K562 (cell line): ENCODE results near the gene SCML2. TPM values are rescaled to one million over a fixed set of nuclear protein-coding genes. Genes with fewer than 3 reads are reported as not detected.
A peak's percentile ranks its signal among the peaks of the same experiment; 100 is the strongest.

Source experiments
- ATAC-seq: fragments of 200-7000 bp; cut with Tn5 transposase; 3 replicates; pipeline ENCODE4 v1.9.1; 2020; ENCODE audit warnings: moderate library complexity
- BruUV-seq: library from RNA; stranded (reverse); fragments of 400-500 nt; replicated peaks from 2 replicates; lab custom pipeline; 2021; lab: Mats Ljungman, UMichigan
- CTCF ChIA-PET: fragments of 300-600 bp; formaldehyde crosslinking; extraction: SDS; loops from one replicate; lab custom pipeline; 2021; ENCODE audit warnings: low intra/inter-chr PET ratio; lab: Yijun Ruan, JAX
- POLR2A ChIA-PET: fragments of 300-600, 350-650 bp; sonication (Branson Sonifier 250); formaldehyde crosslinking; extraction: SDS; loops from one replicate; lab custom pipeline; 2021; ENCODE audit warnings: antibody characterized with exemption, inconsistent platforms; lab: Yijun Ruan, JAX
- DNase-seq, 4 experiments: peaks; one replicate each; pipeline versions ENCODE4 v3.0.0 to v3.0.0-alpha.2; 2011 to 2018; ENCODE audit warnings: low spot score in 3 of 4, mixed read lengths in 3 of 4; ENCODE audit errors: extremely low read depth in 1 of 4
- FAIRE-seq: peaks from 2 replicates; lab custom pipeline; 2011; peaks lifted over from hg19 to GRCh38; lab: Jason Lieb, UNC
- H2AFZ ChIP-seq: 2 replicates; pipeline ENCODE4 v1.6.0; 2011; ENCODE audit warnings: low read depth, low read length, control low read depth, inconsistent platforms
- H3K27ac ChIP-seq: fragments of 200-600 bp; 3 replicates; pipeline ENCODE4 v1.8.0; 2011; ENCODE audit warnings: low read depth, mild to moderate bottlenecking, control low read depth, inconsistent platforms, low read length, moderate library complexity, mixed read lengths; ENCODE audit errors: extremely low read depth
- H3K27me3 ChIP-seq, 2 experiments: fragments of 300-600 bp in 1 of 2; 2 replicates in 1 of 2; 3 replicates in 1 of 2; pipeline versions ENCODE4 v1.6.0 to v1.8.0; 2011; ENCODE audit warnings: inconsistent platforms in 2 of 2, low read length in 2 of 2, mild to moderate bottlenecking in 1 of 2, mixed read lengths in 1 of 2, moderate library complexity in 1 of 2; ENCODE audit not compliant: control insufficient read depth in 2 of 2, insufficient read depth in 2 of 2
- H3K36me3 ChIP-seq: fragments of 300-600 bp; 3 replicates; pipeline ENCODE4 v1.8.0; 2011; ENCODE audit warnings: mild to moderate bottlenecking, low read length, inconsistent platforms; ENCODE audit not compliant: control insufficient read depth, insufficient read depth
- H3K4me1 ChIP-seq, 2 experiments: fragments of 200-600 bp in 1 of 2; replicated peaks in 1 of 2; 2 replicates in 1 of 2; 3 replicates in 1 of 2; pipeline versions ENCODE4 v1.5.1 to v1.8.0; 2011; ENCODE audit warnings: inconsistent platforms in 2 of 2, low read length in 2 of 2, mild to moderate bottlenecking in 1 of 2, mixed read lengths in 1 of 2, moderate library complexity in 1 of 2; ENCODE audit not compliant: control insufficient read depth in 2 of 2, insufficient read depth in 2 of 2
- H3K4me2 ChIP-seq: 2 replicates; pipeline ENCODE4 v1.6.1; 2011; ENCODE audit warnings: low read length, control low read depth, inconsistent platforms, mixed read lengths; ENCODE audit not compliant: insufficient read depth
- H3K4me3 ChIP-seq: fragments of 200-600 bp; sonication (generic), shearing (Covaris generic); 2 replicates; pipeline ENCODE4 v1.5.1; 2016; ENCODE audit warnings: control low read depth, inconsistent platforms
- H3K79me2 ChIP-seq: fragments of 200-600 bp; 3 replicates; pipeline ENCODE4 v1.8.0; 2011; ENCODE audit warnings: low read length, inconsistent platforms; ENCODE audit not compliant: control insufficient read depth, insufficient read depth
- H3K9ac ChIP-seq, 2 experiments: 2 replicates each; pipeline versions ENCODE4 v1.6.0 to v1.6.1; 2011; ENCODE audit warnings: low read depth in 2 of 2, low read length in 2 of 2, control low read depth in 1 of 2, inconsistent platforms in 1 of 2, mild to moderate bottlenecking in 1 of 2, mixed read lengths in 1 of 2; ENCODE audit not compliant: insufficient read depth in 1 of 2
- H3K9me1 ChIP-seq: one replicate; pipeline ENCODE4 v1.6.0; 2011; ENCODE audit warnings: inconsistent platforms, mild to moderate bottlenecking, low read length, moderate library complexity; ENCODE audit not compliant: control insufficient read depth, insufficient read depth
- H3K9me3 ChIP-seq: replicated peaks from 2 replicates; pipeline ENCODE4 v1.5.1; 2011; ENCODE audit warnings: low read depth, low read length, inconsistent platforms; ENCODE audit not compliant: control insufficient read depth, insufficient read depth
- H4K20me1 ChIP-seq: replicated peaks from 2 replicates; pipeline ENCODE4 v1.6.1; 2011; ENCODE audit warnings: low read length, inconsistent platforms, mixed read lengths; ENCODE audit not compliant: control insufficient read depth, insufficient read depth
- ATF2 ChIP-seq: sonication (generic); formaldehyde crosslinking; IDR thresholded peaks from 2 replicates; pipeline ENCODE4 v1.8.1; 2022; ENCODE audit warnings: missing genetic modification reagents
- BCOR ChIP-seq: fragments of 450-650 bp; IDR thresholded peaks from 2 replicates; pipeline ENCODE4 v1.6.1; 2016
- CAMTA2 ChIP-seq: fragments of 250-450 bp; sonication (Bioruptor Pico); conservative IDR thresholded peaks from 2 replicates; pipeline ENCODE4 v1.5.1; 2022
- CTCF ChIP-seq, 3 experiments: IDR thresholded peaks in 2 of 3; conservative IDR thresholded peaks in 1 of 3; 2 replicates each; pipeline ENCODE4 v1.5.1; 2011 to 2012; ENCODE audit warnings: low read length in 3 of 3, mild to moderate bottlenecking in 3 of 3, control low read depth in 2 of 3, improper control_type of control experiment in 1 of 3, inconsistent platforms in 1 of 3, low read depth in 1 of 3, mixed read lengths in 1 of 3, moderate library complexity in 1 of 3; ENCODE audit not compliant: insufficient read depth in 2 of 3
- CTCFL ChIP-seq: IDR thresholded peaks from 2 replicates; pipeline ENCODE4 v1.6.1; 2011; ENCODE audit warnings: borderline replicate concordance, low read depth, mild to moderate bottlenecking, moderate library complexity, low read length; ENCODE audit not compliant: insufficient read depth, poor library complexity, severe bottlenecking
- NFYB ChIP-seq: IDR thresholded peaks from 2 replicates; pipeline ENCODE4 v1.6.1; 2011; ENCODE audit warnings: mild to moderate bottlenecking, moderate library complexity; ENCODE audit not compliant: insufficient read length; ENCODE audit errors: extremely low read depth
- PHF21A ChIP-seq: fragments of 450-650 bp; IDR thresholded peaks from 2 replicates; pipeline ENCODE4 v1.6.1; 2017; ENCODE audit warnings: low read depth, borderline replicate concordance
- POLR2AphosphoS5 ChIP-seq: IDR thresholded peaks from 2 replicates; pipeline ENCODE4 v1.6.1; 2011; ENCODE audit warnings: mild to moderate bottlenecking, low read depth, low read length, moderate library complexity; ENCODE audit not compliant: control insufficient read depth, insufficient read depth
- POLR2B ChIP-seq: fragments of 450-650 bp; IDR thresholded peaks from 2 replicates; pipeline ENCODE4 v1.6.1; 2018; ENCODE audit warnings: low read depth; ENCODE audit not compliant: partially characterized antibody
- RFX1 ChIP-seq: fragments of 450-650 bp; IDR thresholded peaks from 2 replicates; pipeline ENCODE4 v1.6.1; 2016; ENCODE audit warnings: mild to moderate bottlenecking, moderate library complexity
- TAL1 ChIP-seq: fragments of 450-650 bp; IDR thresholded peaks from 2 replicates; pipeline ENCODE4 v1.6.1; 2016; ENCODE audit warnings: mild to moderate bottlenecking
- ZNF133 ChIP-seq: fragments of 250-450 bp; sonication (Bioruptor Pico); IDR thresholded peaks from 2 replicates; pipeline ENCODE4 v1.4.0; 2020; ENCODE audit warnings: mild to moderate bottlenecking
- ZNF224 ChIP-seq: sonication (generic); formaldehyde crosslinking; IDR thresholded peaks from 2 replicates; pipeline ENCODE4 v1.8.0; 2022; ENCODE audit warnings: mild to moderate bottlenecking, missing genetic modification reagents
- ZNF239 ChIP-seq: fragments of 250-450 bp; sonication (Bioruptor Pico); IDR thresholded peaks from 2 replicates; pipeline ENCODE4 v1.4.0; 2020; ENCODE audit warnings: mild to moderate bottlenecking
- ZNF511 ChIP-seq: sonication (generic); formaldehyde crosslinking; IDR thresholded peaks from 2 replicates; pipeline ENCODE4 v1.8.0; 2022; ENCODE audit warnings: mild to moderate bottlenecking, missing genetic modification reagents
- ZNF764 ChIP-seq: fragments of 250-450 bp; sonication (Bioruptor Pico); IDR thresholded peaks from 2 replicates; pipeline ENCODE4 v1.4.0; 2020; ENCODE audit warnings: low read depth, mild to moderate bottlenecking, moderate library complexity
- ZNF785 ChIP-seq: fragments of 250-450 bp; sonication (Bioruptor Pico); IDR thresholded peaks from 2 replicates; pipeline ENCODE4 v1.4.0; 2020; ENCODE audit warnings: mild to moderate bottlenecking
- WGBS: fragments of 100-300 bp; shearing (Covaris generic); methylation state at CpG from one replicate; pipeline ENCODE4 v1.1.6; 2016; ENCODE audit warnings: low coverage, mixed read lengths; ENCODE audit not compliant: insufficient coverage; ENCODE audit errors: missing lambda C conversion rate; 5-methylcytosine and 5-hydroxymethylcytosine counted together
- in situ Hi-C: fragments of 300-500 bp; cut with MboI; formaldehyde crosslinking; loops from 4 replicates; pipeline ENCODE4 v1.15.0; 2018; ENCODE audit warnings: inconsistent platforms, mixed read lengths
- intact Hi-C: fragments of 100-400 bp; cut with micrococcal nuclease; formaldehyde crosslinking; loops from 2 replicates; pipeline ENCODE4 v1.14.2; 2022
- polyA plus RNA-seq, 8 experiments: library from polyadenylated mRNA; depleted of rRNA in 4 of 8; stranded (reverse) in 5 of 8; unstranded in 3 of 8; fragments of >200 nt; fragmentation: Nextera tagmentation in 2 of 8; fragmentation: Illumina TruSeq in 1 of 8; extraction: Ambion mirVana in 2 of 8; extraction: Trizol in 1 of 8; gene quantifications; 2 replicates each; pipeline versions ENCODE4 v1.2.1 to v1.2.3, GENCODE V29; 2011 to 2014; ENCODE audit warnings: inconsistent platforms in 1 of 8, missing spikeins in 1 of 8
- total RNA-seq, 7 experiments: library from RNA; depleted of rRNA in 6 of 7; stranded (reverse); fragments of >200 nt in 6 of 7; fragmentation: Illumina TruSeq in 2 of 7; extraction: Trizol in 2 of 7; gene quantifications; 2 replicates each; pipeline versions ENCODE4 v1.2.1 to v1.2.3, GENCODE V29; 2011 to 2021; ENCODE audit warnings: low replicate concordance in 1 of 7

Gene SCML2
- total and polyA plus RNA-seq, 9 of the 15 experiments (the other 6 are each of a cell fraction or from before 2014, with no cell fraction given) = 15.1 to 30.8 (median 22.9) TPM

- no peak for TF ChIP-seq ATF2 (CRISPR knock-in tag)
- no peak for TF ChIP-seq RFX1
- TF ChIP-seq CTCF (IDR thresholded peaks at IDR 0.05 in 2 of 3, conservative IDR thresholded peaks at IDR 0.05 in 1 of 3; ENCODE audit: insufficient read depth in 2 of 3, low read depth in 1 of 3, low read length in 3 of 3) = no peak
- TF ChIP-seq PHF21A = no peak
Measured at GRCh38 chrX:18278449-18278848, 76.0 kb downstream of the SCML2 start (continued).

- no peaks in the 10 kb centered on the region; the same call in 2 of the 3 replicates for H3K36me3 ChIP-seq
- no peaks in the 10 kb centered on the region for H3K27me3 ChIP-seq
- no peak overlapping the region for H3K4me3 ChIP-seq
- 0 out of 2 replicates have a peak, but pooled peaks cover 2% of the 10 kb centered on the region for H3K9me3 ChIP-seq
- peak overlapping the region; percentile 54 for H3K4me2 ChIP-seq
- H3K79me2 ChIP-seq = peaks cover 29% of the 10 kb centered on the region
- CTCF ChIA-PET = no interaction called here
- peak overlapping the region; percentile 32; the same call in 1 of the 2 replicates for H2AFZ ChIP-seq
- H4K20me1 ChIP-seq = no peaks in the 10 kb centered on the region
- in situ Hi-C loops = no loop called here
- intact Hi-C loops = no loop called here
- no TSS peak for BruUV-seq
- 27% methylated on average over 1 of the region's 1 CpG for WGBS
- peaks cover 0 to 17% of the 10 kb centered on the region in 2 experiments; a peak in 3 of 5 replicates for H3K4me1 ChIP-seq
- H3K9ac ChIP-seq = no peak overlapping the region
- POLR2A ChIA-PET = interaction anchor here (0.7 kb wide), 1 partner anchor 12 kb away, joined by 3 read pairs; no protein-coding TSS in a partner anchor
- FAIRE-seq (peak; percentile 80), ATAC-seq (peak; percentile 82), DNase-seq (peak; percentile 14 to 47 (median 28))
- no peaks in the 10 kb centered on the region for H3K9me1 ChIP-seq
- peak overlapping the region; percentile 42 for H3K27ac ChIP-seq
- TF ChIP-seq POLR2AphosphoS5 (no peak), TAL1 (0 out of 2 replicates have a peak, but pooled peaks have one; percentile 29), CTCFL (no peak), ZNF764 (no peak), BCOR (no peak), ZNF239 (CRISPR knock-in tag) (no peak), NFYB (no peak), ZNF224 (CRISPR knock-in tag) (no peak), ZNF785 (CRISPR knock-in tag) (no peak), ZNF133 (CRISPR knock-in tag) (no peak), POLR2B (no peak), CAMTA2 (CRISPR knock-in tag) (no peak), ZNF511 (CRISPR knock-in tag) (no peak)
Measured at GRCh38 chrX:18272222-18272621, 82.3 kb downstream of the SCML2 start.
